ENCODE results near the gene DNER.
"Not testable (repeated sequence)": the region's sequence is repeated elsewhere in the genome, so short reads cannot be mapped to it uniquely, and the experiment has no call there.

DNER gene

DNA sequence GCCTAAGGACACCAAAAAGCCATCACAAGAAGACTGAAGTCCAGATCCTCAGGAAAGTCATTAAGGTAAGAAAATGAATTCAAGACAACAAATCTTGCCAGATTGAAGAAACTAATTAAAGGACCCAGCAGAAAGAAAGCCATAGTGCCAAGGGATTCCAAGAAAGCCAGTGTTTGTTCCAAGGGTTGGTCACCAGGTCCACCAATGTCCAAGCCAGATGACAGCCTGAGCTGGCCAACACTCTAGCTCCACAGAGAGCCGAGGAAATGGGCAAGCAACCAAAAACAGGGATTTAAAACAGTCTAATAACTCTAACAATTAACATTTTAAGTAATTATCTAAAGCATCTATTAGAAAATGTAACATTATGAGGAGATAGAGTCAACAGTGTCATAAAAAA lies 49.2 kb downstream of the DNER start:
- DNase-seq = no peak

DNA sequence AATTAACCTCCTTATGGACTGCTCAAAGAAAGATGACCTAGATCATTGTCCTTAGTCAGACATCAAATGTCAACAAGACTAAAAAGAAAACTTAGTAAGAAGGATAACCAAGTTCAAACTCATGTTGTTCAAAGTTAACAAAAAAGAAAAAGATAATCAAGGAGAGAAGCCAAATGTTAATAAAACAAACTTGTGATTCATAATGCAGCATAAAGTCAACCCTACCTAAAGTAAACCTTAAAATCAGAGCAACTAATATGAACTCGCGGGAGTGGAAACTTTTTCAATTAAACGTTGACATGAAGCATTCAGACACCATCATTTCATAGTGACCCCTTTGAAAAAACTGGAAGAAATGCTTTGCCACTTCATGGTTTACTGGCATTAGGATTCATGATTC lies 52.9 kb downstream of the DNER start:
- DNase-seq = no peak

DNA sequence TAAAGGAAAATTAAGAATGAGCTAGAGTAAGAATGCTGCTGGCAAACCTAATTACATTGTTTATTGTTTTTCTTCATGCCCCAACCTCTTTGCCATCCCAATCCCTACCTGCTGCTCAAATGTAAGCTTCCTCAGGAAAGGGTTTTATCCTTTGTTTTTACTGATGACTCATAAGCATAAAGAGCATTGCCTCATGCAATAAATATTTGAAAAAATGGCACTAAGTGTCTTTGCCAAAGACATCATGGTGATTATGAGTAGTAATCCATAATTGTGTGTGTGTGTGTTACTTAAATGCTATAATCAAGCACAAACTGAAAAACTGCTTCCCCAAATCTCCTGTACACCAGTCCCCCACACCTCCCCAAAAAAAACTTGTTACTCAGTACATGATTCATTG lies 53.4 kb downstream of the DNER start:
- DNase-seq = no peak

DNA sequence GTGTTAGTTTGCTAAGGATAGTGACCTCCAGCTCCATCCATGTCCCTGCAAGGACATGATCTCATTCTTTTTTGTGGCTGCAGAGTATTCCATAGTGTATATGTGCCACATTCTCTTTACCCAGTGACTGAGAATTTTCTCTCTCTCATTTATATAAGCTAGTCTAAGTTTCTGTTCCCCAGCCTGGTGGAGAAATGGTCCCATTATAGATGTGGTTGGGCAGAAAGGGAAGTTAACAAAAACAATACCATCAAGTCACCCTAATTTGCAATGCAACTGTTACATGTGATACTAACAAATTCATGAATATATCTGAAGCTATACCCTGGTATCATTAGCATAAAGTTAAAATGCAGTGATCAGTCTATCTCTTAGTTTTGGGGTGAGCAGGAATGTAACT lies 54.0 kb downstream of the DNER start:
- no peak for DNase-seq

DNA sequence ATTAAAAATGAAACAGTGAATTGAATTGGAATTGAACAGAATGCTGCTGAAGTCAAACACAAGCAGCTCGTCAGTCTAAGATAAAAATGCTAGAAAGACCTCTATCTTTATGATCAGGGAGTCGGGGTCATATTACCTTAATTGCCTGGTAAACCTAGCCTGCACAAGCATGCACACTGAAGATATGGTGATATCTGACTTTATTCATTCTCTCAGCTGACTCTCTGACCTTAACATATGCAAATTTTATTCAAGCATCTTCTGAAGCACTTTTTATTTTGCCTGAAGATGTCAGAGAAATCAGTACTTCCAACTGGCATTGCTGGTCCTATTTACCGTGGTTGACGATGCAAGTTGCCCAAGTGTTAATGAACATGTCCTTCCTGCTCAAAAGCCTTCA lies 56.4 kb downstream of the DNER start:
- no peak for DNase-seq

DNA sequence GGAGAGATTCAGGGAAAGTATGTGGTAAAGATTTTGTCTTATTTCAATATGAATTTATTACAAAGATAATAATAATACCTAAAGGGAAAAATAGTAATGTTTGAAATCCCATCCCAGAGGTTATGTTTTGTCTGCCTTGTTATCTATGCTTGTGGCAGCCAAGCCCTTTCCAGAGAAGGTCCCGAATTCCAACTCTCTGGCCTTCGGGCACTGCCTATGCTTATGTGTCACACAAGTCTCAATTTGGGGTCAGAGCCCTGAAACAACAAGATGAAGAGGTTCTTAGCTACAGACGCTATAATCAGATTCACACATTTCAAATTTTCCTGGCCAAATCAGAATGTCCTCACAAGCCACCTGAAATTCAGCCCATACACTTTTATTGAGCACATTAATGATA lies 59.9 kb downstream of the DNER start:
- no peak for DNase-seq

DNA sequence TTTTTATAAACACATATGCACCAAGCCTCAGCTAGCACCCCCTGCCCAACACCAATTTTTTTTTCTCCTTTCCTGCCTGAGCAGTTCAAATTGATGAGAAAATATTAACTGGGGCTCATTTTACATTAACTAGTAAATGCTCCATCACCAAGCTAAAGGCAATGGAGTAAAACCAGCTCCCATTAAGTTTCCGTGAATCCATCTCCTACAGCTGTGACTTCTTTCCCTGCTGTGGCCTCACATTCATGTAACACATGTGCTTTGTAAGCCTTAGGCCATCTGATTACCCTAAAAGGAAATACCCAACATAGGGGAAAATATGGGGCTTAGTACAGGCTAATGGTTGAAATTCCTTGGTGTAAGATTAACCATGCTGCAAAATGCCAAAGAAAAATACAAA lies 60.8 kb downstream of the DNER start:
- DNase-seq = no peak

DNA sequence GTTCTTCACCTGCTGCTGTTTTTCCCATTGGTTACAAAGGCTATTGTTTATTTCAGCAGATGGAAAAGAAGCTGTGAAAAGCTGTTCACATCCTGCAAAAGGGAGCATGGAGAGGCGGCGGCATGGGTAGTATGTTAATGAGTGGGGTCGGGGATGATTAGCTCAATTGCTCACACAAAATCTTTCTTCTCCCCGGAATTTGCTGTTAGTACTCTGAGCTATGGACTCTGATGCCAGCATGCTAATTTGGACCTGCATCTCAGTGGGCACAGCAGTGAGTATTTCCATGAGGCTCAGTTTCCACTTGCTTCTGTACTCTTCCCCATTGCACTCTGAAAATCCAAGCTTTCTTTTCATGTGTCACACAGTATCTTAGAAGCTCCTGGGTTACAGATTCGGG lies 61.6 kb downstream of the DNER start:
- no peak for DNase-seq

DNA sequence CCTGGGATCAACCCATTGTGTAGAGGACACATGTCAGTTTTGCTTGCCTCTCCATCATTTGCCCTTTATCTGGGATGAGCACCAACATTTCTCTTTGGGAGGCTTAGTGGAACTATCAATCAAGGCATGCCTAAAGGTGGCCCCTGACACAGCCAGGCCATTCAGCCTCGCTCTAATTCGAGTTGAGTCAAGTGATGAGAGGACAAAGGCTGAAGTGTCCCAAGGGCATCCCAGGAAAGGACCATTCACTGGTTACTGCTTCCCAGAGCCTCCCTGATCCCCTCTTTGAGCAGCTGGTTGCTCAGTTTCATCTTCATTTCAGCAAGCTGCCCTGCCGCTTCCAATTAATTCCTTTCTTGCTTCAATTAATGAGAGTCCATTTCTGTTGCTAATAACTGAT lies 63.5 kb downstream of the DNER start:
- no peak for DNase-seq

DNA sequence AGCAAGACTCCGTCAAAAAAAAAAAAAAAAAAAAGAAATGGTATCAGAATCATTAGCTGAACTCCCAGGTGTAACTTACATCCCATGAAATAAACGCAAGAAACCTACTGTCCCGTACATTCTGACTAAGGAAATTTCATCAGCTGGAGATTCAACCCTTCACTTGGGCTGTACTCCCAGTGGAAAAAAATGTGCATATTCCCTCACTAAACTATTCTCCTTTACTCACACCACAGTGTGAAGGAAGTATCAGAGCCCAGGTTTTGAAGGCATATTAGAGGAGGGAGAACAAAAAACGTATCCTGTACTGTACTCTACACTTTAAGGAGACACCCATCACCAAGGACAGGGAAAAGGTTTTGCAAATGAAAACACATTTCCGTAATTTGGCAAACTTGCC lies 64.3 kb downstream of the DNER start:
- no peak for DNase-seq

DNA sequence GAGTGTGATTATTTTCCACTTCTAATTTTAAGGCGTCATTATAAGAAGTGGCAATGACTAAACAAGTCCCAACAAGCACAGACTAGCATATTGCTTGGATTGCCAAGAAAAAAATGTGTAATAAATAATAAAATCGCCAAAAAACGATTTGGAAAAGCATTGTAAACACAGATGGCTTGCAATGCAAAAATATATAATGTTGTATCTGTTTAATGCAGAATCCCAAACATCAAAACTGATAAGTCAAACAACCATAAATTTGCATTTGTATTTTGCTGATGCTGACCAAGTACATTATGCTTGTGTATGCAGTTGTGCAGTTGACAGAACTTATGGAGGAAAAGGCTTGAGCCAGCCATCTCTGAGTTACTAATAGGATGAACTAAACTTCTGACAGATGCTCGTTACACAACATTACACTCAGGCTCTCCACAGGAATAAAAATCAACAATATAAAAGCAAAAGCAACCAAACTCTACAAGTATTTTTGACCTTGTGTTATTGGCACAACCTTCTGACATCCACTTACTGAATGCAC lies 68.1 kb downstream of the DNER start:
- no peak for DNase-seq

DNA sequence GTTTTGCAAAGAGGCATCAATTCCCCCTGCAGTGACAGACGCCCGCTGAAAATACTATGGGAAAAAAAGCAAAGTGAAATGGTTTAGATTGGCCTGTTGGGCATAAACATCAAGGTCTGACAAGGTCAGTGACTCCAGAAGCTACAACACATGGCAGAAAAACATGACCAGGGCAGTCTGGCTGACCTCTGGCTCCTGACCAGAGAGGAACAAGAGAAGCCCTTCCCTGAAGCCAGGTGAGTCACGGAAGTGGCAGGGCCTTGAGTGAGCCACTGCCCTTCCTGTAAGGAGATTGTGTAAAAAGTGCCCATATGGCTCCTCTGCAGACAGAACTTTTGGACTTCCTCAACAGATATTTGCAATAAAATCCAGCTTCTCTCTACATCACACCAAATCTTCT lies 72.0 kb downstream of the DNER start:
- DNase-seq = no peak

DNA sequence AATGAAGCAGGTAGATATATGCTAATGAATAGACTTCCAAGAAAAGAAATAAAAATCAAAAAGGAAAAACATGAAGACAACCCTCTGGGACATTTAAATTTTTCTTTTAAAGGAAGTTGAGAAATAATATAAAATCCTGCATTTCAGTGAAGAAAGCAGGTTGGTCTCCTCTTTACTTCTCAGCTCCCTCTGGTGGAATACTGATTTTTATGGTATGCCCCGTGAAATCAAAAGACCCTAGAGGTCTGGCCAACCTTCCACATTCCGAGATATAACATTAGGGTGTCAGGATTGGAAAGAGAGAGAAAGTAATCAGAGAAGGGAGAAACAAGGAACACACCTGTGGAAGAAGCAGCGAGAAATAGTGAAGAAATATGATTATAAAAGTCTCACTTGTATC lies 72.7 kb downstream of the DNER start:
- no peak for DNase-seq

DNA sequence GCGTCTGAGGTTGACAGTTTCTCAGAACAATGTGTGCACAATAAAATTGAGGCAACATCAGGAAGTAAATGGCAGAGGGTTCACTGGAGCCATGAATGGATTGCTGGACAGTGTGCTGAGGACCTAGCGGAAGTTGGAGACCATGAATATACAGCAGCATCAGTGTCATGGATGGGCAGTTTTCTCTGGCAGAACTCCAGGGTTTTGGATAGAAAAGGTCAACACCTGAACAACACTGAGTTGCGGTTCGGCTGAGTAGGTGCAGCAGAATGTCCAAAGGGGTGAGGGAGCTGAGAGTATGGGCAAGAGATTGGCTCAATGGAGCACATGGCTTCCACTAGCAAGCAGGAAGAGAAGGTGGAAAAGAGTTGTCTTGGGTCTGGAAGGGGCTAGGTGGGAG lies 73.7 kb downstream of the DNER start:
- DNase-seq = no peak

DNA sequence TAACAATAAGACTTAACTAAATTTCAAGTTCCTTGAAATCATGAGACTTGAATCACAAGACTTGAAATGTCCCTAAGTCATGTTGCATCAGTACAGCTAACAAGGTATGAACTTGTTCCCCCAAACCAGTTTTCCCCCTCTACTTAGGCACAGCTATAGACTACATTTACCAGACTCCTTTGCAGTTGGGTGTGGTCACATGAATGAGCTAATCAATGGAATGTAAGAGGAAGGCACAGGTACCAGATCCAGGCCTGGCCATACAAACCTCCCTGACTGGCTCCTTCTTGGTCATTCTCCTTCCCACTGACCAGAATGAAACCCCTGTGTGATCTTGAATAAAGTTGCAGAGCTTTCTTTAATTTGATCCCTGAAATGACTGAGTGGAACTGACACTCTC lies 77.8 kb downstream of the DNER start:
- no peak for DNase-seq

DNA sequence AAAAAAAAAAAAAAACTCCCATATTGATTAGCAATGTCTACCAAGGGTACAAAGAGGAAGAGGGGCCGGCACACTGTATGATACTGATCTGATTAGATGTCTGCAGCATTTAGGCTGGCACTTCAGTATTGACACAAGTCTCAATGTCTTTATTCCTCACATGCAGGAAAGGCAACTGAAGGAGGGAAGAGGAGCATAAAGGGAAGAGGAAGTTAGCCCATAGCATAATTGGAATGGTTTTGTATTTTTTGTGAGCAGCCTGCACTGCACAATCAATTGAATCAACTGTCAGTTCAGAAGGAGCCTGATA lies 79.0 kb downstream of the DNER start:
- DNase-seq = no peak

DNA sequence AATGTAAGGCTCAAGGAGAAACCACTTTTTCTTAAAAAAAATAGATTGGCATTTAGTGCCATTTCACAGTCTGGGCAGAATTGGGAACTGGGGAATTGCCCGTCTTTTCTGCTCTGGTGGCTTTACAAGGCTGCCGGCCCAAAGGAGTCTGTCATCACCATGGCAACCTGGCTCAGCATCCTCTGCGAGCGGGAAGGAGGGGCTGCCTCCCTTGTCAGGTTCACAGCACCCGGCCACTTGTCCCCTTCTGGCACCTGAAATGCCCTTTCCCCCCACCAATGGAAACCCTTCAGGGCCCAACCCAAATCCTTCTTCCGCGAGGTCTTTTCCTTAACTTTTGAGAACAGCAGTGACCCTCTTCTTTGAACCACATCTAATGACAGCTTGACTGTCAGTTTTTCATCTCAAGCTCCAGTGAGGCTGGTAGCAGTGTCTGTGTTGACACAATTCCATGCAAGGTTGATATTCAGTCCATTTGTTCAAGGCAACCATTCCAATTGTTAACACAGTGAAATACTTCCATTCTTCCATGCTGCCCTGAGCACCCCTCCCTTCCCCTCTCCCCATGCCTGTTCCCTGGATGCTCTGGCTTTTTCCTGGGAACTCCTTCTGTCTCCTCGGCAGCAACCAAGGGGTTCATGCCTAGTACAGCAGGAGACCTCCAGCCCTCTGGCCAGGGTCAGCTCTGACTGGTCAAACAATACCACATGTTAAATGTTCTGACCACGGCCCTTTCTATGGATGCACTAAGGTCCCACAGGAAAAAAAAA lies 79.6 kb downstream of the DNER start:
- no peak for DNase-seq

DNA sequence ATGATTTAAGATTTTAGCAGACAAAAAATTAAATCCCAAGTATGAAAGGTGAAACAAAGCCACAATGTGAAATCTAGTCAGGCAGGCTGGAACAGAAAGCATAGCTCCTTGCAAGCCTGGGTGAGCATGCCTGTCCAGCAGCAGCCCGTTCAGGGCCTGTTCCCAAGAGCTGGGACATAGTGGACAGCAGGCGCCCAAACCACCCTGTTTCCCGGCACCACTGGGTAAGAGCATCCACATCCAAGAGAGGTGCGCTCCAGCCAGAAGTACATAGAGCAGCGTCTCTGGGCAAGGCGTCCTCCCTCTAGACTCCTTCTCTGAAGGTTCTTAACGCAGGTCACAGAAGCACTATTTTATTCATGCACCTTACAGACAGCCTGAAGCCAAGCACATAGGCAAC lies 80.8 kb downstream of the DNER start:
- DNase-seq = no peak

DNA sequence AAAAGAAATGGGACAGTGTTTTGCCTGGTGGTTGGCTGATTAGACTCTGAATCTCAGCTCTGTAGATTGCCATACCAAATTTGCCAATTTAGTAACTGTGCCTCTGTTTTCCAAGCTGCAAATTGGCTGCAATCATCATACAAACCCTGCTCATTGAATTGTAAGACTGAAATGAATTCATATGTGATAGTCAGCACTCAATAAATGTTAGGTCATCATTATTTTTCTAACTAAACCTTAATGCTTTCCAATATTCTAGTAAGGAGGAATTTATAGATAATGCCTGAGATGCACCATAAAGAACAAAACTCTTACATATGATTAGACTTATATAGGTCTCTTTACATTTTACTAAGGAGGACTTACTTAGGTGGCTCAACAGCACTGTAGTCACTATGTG lies 85.3 kb downstream of the DNER start:
- DNase-seq = no peak

DNA sequence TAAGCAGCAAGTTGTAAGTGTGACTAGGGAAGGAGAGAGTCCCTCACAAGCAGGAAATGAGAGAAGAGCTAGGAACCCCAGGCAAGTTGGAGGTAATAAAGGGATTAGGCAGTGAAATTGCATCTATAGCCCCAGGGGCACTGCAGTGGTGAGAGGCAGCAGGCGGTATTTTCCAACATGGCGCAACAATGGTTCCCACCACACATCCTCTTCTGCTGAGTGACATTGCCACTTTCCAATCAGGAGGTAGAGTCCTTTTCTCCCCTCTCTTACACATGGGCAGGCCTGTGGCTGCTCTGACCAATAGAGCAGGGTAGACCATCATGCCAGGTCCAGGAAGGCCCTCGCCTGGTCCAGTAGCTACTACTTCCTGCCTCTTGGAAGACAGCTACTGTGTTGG lies 86.6 kb downstream of the DNER start:
- no peak for DNase-seq

DNA sequence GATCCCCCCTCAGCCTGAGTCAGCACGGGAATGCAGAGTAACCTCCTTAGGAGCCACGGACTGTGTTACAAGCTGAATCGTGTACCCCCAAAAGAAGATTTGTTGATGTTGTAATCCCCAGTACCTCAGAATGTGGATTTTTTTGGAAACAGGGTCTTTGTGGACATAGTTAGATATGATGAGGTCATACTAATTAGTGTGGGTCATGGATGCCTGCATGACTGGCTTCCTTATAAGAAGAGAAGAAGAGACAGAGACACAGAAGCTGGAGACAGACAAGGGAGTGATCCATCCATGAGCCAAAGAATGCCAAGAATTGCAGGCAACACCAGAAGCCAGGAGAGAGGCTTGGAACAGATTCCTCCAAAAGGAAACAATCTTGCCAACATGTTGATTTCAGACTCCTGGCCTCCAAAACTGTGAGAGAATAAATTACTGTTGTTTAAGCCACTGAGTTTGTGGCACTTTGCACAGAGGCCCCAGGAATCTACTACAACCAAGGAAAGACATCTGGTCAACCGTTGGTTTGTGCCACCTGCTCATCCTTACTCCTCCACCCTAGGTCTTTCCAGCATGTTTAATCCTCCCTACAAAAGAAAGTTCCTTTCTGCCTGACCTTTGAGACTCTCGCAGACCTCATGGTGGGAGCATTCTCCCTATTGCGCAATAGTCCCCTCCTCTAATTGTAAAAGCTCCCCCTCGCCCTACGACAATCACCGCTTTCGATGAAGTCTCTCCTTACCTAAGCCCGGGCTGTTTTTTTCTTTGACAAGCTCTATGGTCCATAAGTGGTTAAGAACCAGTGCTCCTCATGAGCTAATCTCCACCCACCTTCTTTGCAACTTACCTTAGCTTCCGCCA lies 91.6 kb downstream of the DNER start:
- no peak for DNase-seq

DNA sequence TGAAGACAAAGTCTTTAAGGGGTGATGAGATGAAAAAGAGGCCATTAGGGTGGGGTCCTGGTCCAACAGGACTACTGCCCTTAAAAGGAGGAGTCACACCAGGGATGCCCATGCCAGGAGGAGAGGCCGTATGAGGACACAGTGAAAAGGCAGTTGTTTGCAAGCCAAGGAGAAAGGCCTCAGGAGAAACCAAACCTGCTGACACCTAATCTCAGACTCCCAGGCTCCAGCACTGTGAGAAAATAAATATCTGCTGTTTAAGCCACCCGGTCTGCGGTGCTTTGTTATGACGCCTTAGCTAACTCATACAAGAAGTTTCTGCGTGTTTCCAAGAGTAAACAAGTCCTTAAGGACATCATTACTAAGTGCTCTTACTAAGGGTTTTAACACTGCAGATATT lies 93.6 kb downstream of the DNER start:
- no peak for DNase-seq

DNA sequence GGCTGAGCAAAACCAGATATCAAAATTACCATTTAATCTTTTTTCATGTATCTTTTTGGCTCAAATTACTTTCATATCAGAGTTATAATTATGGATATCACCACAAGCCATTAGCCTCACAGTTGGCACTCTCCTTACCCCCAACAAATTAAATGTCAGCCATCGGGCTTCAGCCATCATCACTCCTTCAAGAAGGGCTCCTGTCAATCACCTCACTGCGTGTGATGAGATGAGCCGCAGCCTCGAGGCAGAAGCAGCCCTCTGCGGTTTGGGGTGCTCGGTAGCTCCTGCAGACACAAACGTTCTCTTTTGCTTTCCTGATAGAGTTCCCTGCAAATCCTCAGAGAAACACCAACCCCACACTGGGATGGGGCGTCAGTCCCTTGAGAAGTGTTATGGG lies 94.1 kb downstream of the DNER start:
- DNase-seq = no peak

DNA sequence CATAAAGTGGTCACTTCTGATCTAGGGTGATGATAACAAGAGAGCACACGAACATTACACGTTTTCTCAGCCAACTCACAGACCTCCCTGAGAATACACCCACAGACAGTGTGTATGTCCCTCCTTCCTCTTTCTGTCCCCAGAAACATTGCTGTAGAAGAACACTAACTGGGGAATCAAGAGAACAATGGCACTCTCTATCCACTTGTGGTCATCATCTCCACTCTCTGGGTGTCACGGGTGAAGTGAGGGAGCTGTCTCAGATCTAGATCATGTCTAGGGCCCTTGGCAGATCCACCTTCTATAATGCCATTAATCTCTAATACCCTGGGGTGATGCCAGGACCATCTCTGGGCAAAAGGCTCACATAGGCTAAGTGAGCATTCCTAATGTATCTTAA lies 97.9 kb downstream of the DNER start:
- DNase-seq = no peak

DNA sequence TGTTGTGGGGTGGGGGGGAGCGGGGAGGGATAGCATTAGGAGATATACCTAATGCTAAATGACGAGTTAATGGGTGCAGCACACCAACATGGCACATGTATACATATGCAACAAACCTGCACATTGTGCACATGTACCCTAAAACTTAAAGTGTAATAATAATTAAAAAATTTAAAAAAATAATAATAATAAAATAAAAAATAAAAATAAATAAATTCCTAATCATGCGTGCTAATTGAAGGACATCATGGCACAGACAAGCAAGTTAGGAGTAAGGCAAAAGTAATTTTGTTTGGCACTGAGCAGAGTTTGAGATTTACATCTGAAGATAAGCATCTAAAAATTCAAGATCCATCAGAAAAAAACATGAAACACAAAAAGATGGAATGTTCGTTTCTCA lies 100.3 kb downstream of the DNER start:
- DNase-seq = not testable (repeated sequence)

Data from activated effector memory CD4-positive, alpha-beta T cell treated with anti-CD3 and anti-CD28 coated beads, Interleukin-2, amount 50 U/mL, for 16 hours (primary cell).